ENCODE results near the gene RBM28.

GRCh38 chr7:128251337-128251736 is 92.4 kb downstream of the RBM28 start:
- no peak for TF ChIP-seq CTCF (IDR thresholded peaks at IDR 0.05)
- TF ChIP-seq POLR2A (IDR thresholded peaks at IDR 0.05), result no peak
- no peak for TF ChIP-seq POLR2AphosphoS5 (IDR thresholded peaks at IDR 0.05; ENCODE audit: insufficient read depth in 1 of 2, low read depth in 1 of 2)
